ENCODE measurements around the gene IFIH1.

Gene IFIH1

GRCh38 chr2:162277381-162277780 is 41.1 kb downstream of the IFIH1 start (continued):
- TF ChIP-seq ZNF8 (CRISPR knock-in tag; IDR thresholded peaks at IDR 0.05) (no peak), ZFP3 (CRISPR knock-in tag; IDR thresholded peaks at IDR 0.05) (no peak), CSRNP3 (CRISPR knock-in tag; IDR thresholded peaks at IDR 0.05) (no peak), ISL1 (CRISPR knock-in tag; IDR thresholded peaks at IDR 0.05) (no peak)

DNA sequence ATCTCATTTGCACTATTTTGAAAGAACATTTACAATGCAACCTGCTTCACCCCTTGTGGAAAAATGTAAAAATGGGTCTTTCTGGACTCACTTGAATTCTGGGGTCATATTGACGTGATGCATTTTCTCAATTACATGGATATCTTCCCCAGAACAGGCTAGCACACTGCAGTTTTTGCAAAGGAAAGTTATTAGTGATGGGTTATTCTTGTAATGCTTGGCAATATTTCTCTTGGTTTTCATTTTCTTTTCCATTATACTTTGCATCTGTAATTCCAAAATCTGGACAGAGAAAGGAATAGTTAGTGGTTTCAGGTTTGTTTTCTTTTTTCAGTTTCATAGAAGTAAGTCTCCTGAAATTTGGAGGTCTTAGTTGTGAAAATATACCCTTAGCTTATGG is 50.5 kb downstream of the IFIH1 start:
- ATAC-seq, result no peak
- TF ChIP-seq PATZ1 (CRISPR knock-in tag; IDR thresholded peaks at IDR 0.05; ENCODE audit: borderline replicate concordance), result no peak
- no peak for TF ChIP-seq PPARA (CRISPR knock-in tag; IDR thresholded peaks at IDR 0.05; ENCODE audit: borderline replicate concordance)
- no peak for TF ChIP-seq ZNF70 (CRISPR knock-in tag; IDR thresholded peaks at IDR 0.05)
- TF ChIP-seq ZNF8 (CRISPR knock-in tag; IDR thresholded peaks at IDR 0.05), result no peak

GRCh38 chr2:162267496-162267895 is 51.0 kb downstream of the IFIH1 start:
- no peak for ATAC-seq
- no peak for TF ChIP-seq ZFP3 (CRISPR knock-in tag; IDR thresholded peaks at IDR 0.05)

DNA sequence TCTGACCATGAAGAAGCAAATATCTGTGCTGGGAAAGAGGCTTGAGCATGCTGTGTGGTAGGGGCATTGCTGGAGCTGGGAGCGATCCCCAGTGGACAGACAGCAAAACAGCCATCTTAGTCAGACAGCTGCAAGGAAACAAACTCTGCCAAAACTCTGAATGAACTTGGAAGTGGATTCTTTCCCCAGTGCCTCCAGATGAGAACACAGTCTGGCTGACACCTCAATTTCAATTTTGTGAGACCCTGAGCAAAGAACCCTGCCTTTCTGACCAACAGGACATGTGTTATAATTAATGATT is 52.1 kb downstream of the IFIH1 start:
- TF ChIP-seq ISL1 (CRISPR knock-in tag; IDR thresholded peaks at IDR 0.05), result no peak
- no peak for TF ChIP-seq ZFP30 (CRISPR knock-in tag; IDR thresholded peaks at IDR 0.05)
- no peak for TF ChIP-seq CSDC2 (CRISPR knock-in tag; IDR thresholded peaks at IDR 0.05)
- TF ChIP-seq TCF4 (CRISPR knock-in tag; IDR thresholded peaks at IDR 0.05; ENCODE audit: borderline replicate concordance), result no peak
- TF ChIP-seq ARNTL (CRISPR knock-in tag; IDR thresholded peaks at IDR 0.05; ENCODE audit: borderline replicate concordance, low read depth), result no peak
- TF ChIP-seq, protein P1, sequence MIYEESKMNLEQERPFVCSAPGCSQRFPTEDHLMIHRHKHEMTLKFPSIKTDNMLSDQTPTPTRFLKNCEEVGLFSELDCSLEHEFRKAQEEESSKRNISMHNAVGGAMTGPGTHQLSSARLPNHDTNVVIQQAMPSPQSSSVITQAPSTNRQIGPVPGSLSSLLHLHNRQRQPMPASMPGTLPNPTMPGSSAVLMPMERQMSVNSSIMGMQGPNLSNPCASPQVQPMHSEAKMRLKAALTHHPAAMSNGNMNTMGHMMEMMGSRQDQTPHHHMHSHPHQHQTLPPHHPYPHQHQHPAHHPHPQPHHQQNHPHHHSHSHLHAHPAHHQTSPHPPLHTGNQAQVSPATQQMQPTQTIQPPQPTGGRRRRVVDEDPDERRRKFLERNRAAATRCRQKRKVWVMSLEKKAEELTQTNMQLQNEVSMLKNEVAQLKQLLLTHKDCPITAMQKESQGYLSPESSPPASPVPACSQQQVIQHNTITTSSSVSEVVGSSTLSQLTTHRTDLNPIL (CRISPR knock-in tag; IDR thresholded peaks at IDR 0.05; ENCODE audit: low read depth), result no peak
- TF ChIP-seq POU6F1 (CRISPR knock-in tag; IDR thresholded peaks at IDR 0.05; ENCODE audit: borderline replicate concordance, low read depth), result no peak
- no peak for TF ChIP-seq RARB (CRISPR knock-in tag; IDR thresholded peaks at IDR 0.05)
- no peak for TF ChIP-seq TOX (CRISPR knock-in tag; IDR thresholded peaks at IDR 0.05; ENCODE audit: borderline replicate concordance)
- TF ChIP-seq OSR1 (CRISPR knock-in tag; IDR thresholded peaks at IDR 0.05), result no peak
- no peak for TF ChIP-seq ZFP3 (CRISPR knock-in tag; IDR thresholded peaks at IDR 0.05)
- TF ChIP-seq ZNF8 (CRISPR knock-in tag; IDR thresholded peaks at IDR 0.05), result no peak
- TF ChIP-seq TSHZ2 (CRISPR knock-in tag; IDR thresholded peaks at IDR 0.05), result no peak
- no peak for TF ChIP-seq CSRNP3 (CRISPR knock-in tag; IDR thresholded peaks at IDR 0.05)
- no peak for TF ChIP-seq ZNF565 (CRISPR knock-in tag; conservative IDR thresholded peaks at IDR 0.05; ENCODE audit: low read depth)
- no peak for TF ChIP-seq GLIS3 (CRISPR knock-in tag; IDR thresholded peaks at IDR 0.05)
- ATAC-seq, result no peak
